ENCODE results near the gene NYAP2.

DNA sequence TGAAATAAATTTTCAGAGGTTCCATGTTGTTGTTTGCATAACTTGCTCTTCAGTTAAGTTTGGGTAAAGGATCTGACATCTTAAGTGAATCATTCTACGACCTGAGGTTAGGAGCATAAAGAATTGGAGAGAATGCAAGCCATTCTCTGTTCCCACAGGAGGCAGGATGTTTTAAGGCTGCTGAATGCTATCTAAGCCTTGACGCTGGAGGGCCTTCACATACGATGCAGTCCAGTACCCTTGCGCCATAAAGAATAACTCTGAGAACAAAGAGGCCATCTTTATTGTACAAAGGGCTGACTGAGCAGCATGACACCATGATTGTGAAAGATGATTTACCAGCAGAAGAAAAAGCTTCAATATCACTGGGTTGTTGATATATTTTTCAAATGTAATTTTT, 198.4 kb downstream of the NYAP2 start:
- TF ChIP-seq, protein P1, sequence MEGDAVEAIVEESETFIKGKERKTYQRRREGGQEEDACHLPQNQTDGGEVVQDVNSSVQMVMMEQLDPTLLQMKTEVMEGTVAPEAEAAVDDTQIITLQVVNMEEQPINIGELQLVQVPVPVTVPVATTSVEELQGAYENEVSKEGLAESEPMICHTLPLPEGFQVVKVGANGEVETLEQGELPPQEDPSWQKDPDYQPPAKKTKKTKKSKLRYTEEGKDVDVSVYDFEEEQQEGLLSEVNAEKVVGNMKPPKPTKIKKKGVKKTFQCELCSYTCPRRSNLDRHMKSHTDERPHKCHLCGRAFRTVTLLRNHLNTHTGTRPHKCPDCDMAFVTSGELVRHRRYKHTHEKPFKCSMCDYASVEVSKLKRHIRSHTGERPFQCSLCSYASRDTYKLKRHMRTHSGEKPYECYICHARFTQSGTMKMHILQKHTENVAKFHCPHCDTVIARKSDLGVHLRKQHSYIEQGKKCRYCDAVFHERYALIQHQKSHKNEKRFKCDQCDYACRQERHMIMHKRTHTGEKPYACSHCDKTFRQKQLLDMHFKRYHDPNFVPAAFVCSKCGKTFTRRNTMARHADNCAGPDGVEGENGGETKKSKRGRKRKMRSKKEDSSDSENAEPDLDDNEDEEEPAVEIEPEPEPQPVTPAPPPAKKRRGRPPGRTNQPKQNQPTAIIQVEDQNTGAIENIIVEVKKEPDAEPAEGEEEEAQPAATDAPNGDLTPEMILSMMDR (conservative IDR thresholded peaks at IDR 0.05; ENCODE audit: low read length), result no peak
- no peak for TF ChIP-seq EZH2phosphoT487 (IDR thresholded peaks at IDR 0.05; ENCODE audit: borderline replicate concordance)
